ENCODE data around the gene GNB3.

DNA sequence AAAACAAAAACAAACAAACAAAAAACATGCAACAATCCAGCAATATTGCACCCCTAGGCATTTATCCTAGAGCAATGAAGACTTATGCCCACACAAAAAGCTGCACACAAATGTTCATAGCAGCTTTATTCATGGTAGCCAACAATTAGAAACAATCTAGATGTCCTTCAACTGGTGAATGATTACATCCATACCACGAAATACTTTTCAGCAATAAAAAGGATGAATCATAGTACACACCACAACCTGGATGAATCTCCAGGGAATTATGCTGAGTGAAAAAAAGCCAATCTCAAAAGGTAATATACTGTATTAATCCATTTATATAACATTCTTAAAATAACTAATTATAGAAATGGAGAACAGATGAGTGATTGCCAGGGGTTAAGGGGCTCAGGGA, 33.6 kb upstream of the GNB3 start:
- TF ChIP-seq GATA3 (IDR thresholded peaks at IDR 0.05; ENCODE audit: low read depth, low read length) (no peak), GATA2 (IDR thresholded peaks at IDR 0.05; ENCODE audit: low read depth, low read length) (no peak)
